Activated CD4-positive, alpha-beta T cell treated with anti-CD3 and anti-CD28 coated beads, Interleukin-2, amount 50 U/mL, for 1 hour (primary cell): ENCODE data around the gene UBASH3B.

Source experiments
- DNase-seq: peaks from one replicate; pipeline ENCODE4 v3.0.0-alpha.2; 2020

Gene UBASH3B

DNA sequence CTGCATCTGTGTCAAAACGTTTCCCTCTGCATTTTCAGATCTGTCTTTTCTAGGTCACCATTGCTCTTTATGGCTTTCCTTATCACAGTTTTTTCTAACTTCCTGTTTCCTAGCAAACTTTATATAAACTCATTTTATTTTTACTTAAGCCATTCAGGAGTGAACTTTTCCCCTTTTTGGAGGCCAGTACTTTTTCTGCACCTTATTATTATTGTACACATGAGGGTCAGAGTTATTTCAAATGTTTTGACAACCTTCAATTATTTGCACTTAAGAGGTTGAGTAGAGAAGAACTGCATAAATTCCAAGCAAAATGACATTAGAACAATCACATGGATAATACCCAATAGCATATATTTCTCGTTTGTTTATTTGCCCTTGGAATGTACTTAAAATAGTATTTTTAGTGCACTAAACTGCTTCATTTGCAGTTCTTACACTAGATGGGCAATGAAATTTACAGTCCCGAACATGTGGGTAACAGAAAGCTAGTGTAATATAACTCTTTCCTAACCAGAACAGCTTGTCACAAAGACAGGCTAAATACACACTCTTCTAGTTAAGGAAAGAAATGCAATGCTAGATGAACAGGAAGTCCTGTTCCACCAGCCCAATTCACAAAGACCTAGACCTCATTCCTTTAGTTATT is 79.5 kb downstream of the UBASH3B start:
- no peak for DNase-seq

DNA sequence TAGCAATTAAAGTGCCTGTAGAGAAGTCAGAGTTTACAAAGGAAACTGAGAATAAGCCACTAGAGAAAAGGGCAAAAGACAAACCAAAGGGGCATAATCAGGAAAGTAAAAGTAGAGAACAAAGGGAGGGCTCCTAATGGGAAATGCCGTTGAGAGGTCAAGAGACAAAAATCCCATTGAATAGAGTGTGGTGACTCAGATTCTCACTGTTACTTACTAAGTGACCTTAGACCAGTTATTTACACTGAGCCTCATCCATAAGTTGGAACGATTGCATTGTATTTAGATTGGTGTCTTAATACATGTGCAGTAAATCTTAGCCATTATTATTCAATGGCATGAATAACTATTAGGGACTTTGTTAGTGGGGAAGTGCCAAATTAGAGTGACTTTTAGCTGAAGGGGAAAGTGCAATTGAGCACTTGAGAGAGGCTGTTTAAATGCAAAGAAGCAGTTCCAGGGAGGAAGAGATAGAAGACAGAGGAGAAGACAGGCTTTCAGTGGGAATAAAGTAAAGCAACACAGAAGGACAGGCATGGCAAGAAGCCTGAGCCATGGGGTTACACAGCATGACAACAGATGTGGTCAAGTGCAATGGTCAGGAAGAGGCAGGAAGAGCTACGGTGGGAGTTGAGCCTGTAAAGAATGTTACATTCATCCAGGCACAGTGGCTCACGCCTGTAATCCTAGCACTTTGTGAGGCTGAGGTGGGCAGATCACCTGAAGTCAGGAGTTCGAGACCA is 82.6 kb downstream of the UBASH3B start:
- no peak for DNase-seq

DNA sequence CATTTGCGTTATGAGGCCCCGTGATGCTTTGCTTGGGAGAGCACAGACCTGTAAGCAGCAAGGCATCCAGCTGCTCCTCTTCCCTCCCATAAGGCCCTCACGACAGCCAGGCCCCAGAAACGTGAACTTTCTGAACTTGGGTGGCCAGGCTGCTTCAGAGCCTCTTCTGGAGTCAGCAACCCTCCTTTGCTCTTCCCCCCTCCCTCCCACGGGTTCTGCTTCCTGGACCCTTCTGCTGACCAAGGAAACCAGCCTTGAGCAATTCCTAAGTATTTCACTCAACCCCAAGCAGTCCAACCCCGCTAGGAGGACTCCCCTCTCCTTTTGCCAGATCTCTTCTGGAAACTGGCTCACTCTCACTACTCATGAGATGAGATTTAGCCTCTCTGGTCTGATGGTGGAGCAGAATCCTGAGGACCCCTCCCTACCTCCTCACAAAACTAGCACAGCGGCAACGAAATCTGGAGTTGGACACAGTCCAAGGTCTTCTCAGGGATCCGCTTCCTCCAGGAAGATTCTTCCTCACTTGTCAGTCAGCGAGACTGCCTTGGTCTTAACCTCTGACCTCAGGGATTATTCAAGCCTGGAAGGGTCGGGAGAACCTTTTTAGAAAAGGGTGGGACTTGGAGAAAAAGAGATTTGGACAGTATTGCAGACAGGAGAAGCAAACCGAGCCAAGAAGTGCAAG is 86.2 kb downstream of the UBASH3B start:
- DNase-seq, result no peak

DNA sequence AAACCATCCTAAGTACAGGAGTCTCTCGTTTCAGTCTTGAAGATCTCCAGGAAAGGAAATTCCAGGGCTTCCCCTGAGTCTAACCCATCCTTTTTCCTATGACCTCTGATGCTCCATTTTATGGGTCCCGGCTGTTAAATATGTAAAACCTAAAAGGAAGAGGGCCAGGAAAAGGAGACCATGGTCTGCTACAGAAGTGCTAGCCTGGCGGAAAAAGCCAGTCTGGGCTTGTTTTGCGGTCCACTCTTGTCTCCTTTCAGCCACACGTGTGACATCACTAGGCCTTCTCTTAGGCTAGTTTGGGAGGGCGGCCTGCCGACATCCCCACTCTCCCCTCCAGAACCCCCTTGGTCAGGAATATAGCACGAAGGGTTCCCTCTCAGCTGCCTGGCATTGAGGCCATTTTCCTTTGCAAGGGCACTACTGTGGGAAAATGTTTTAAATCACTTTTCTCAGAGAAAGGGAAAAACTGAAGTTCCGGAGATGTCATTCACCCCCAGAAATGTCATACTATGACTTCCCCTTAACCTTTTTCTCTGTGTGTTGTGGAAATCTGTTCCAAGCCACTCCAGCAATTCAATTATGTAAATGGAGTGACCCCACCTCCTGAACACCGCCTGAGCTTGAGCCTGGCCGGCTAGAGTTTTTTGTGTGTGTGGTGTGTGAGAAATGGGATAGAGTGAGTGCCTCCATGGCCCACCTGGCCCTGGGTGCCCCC is 86.9 kb downstream of the UBASH3B start:
- DNase-seq, result no peak

DNA sequence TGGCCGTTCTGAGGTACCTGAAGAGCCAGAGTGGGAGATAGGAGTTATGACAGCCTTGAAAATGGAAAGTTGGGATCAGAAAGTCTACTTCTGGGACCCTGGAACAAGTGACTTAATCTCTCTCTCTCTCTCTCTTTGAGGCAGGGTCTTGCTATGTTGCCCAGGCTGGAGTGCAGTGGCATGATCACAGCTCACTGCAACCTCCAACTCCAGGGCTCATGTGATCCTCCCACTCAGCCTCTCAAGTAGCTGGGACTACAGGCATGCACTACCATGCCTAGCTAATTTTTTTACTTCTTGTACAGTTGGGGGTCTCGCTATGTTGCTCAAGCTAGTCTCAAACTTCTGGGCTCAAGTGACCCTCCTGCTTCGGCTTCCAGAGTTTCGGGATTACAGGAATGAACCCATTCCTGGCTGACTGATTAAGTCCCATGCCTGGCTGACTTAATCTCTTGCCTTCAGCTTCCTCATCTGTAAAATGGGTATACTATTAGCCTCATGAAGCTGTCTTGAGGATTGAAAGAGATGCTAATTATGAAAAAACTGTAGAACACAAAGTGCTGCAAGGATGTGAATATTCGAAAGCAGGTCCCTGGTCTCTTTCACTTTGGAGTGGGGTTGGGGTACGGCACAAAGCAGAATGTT is 87.7 kb downstream of the UBASH3B start:
- no peak for DNase-seq

DNA sequence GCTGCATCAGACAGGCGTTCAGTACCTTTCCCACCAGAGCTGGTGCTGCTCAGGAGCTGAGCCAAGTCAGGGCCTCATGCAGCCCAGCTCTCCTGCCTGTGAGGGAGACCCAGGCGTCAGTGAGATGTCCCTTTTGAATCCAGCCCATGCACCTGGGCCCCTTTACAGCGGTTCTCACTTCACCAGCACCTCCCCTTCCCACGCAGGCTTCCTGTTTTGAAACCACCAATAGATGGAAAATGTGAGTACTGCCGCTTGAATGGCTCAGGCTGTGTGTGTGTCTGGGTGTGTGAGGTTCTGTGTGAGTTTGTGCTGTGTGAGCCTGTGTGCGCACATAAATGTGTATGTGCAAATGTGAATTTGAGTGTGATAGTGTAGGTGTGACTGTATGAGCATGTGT is 88.4 kb downstream of the UBASH3B start:
- peak; percentile 75 for DNase-seq

DNA sequence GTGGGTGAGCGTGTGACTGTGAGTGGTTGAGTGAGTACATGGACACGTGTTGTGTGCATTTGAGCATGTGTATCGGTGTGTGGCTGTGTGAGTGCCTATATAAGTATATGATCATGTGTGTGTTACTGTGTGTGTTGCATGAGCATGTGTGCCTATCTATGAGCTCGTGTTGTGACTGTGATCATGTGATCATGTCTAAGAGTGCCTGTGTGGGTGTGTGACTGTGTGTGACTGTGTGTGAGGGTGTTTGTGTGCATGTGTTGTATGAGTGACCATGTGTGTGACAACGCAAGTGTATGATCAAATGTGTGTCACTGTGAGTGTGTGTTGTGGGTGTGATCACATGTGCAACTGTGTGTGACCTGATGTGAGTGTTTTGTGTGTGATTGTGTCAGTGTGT is 88.8 kb downstream of the UBASH3B start:
- no peak for DNase-seq

DNA sequence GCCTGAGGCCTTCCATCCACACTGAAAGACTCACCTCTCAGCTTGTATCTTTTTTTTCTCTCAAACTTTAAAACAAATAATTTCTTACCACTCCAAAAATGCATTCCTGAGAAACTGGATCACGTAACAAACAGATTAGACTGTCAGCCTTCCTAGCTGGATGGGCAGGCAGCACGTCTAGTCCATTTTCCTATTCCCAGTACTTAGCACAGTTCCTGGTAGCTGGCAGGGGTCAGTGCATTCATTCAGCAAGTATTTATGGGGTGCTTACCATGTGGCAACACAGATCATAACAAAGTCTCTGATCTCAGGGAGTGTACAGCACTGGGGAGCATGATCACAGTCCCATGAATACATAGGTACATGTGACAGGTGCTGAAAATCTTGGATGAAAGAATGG is 89.6 kb downstream of the UBASH3B start:
- DNase-seq, result no peak

DNA sequence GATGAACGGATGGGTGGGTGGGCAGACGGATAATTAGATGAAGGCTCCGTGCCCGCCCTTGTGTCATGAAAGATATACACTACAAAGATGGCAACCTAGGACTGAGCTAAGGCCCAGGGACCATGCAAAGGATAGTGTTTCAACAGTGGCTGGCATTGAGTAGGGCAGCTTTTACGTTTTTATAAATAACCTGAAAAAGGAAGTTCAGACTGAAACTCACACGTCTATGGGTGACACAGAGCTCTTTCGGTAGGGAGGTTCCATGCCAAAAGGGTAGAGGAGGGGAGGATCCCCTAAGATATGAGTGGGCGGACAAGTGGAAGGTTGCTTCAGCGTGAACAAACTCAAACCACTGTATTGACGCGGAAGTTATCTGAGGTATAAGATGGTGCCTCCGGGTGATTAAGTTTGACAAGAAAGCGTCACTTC is 90.5 kb downstream of the UBASH3B start:
- peak; percentile 27 for DNase-seq

DNA sequence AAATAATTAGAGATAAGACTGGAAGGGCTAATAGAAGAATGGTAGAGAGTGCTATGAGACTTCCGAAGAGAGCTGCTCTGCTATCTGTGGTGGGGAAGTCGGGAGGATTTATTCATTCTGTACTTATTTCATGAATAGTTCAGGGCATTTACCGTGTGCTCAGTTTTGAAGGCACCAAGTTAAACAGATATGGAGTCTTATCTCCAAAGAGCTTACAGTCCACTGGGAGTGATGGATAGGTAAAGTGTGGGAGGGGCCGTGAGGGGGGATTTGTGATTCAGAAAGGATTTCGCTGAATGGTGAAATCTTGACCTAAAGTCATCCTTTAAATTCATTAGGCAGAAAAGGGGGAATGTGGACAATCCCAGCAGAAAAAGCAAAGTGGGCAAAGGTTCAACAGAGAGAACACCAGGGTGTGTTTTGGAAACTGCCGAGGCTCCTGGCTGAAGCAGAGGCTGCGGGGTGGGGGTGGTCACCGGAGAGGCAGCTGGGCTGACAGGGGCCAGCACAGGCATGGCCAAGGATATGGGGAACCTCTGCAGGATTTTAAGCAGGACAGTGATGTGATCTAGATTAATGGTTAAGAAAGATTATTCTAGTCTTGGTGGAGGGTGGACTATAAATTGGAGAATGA is 91.2 kb downstream of the UBASH3B start:
- DNase-seq, result no peak

DNA sequence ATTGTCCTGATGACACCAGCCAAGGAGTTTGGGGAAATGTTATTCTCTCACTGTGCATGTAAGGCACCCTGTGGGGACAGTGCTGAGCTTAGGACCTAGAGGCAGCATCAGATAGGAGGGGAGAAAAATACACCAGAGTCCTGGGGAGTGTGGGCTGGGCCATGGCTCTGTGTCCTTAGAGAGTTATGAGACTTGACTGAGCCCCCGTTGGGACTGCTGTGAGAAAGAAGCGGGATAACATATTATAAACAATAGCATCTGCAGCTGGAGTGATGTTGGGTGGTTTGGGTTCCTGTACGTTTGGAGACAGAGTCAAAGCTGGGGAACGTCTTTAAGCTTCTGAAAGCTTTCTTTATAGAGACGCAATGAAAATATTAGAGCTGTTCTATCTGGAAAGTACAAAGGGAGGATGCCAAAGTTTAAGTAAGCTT is 91.8 kb downstream of the UBASH3B start:
- no peak for DNase-seq

DNA sequence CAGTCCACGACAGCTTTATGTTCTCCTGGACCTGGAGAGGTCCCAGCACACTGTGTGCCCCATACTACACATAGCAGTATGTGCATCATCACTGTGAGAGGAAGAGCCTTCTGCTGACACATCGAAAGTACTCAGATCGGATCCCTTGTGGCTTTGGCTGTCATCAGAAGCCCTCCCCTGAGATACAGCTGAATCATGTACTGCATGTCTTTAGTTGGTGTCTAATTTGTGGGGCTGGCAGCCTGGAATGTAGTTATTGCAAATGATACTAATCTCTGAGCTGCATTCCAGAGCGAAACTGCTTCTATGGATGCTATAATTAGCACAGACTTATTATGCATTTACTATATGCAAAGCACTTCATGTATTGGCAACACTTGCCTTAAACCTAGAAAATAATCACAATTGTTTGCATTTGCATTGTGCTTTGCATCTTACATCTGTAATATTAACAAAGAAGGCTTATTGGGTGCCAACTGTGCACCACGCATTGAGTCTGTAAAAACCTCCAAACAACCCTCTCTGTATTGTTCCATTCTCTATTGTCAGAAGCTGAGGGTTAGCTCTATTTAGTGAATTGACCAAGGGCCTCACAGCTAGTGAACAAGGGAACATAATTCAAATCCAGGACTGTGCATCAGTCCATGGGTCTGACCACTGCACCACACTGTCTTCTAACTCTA is 93.6 kb downstream of the UBASH3B start:
- peak; percentile 29 for DNase-seq

DNA sequence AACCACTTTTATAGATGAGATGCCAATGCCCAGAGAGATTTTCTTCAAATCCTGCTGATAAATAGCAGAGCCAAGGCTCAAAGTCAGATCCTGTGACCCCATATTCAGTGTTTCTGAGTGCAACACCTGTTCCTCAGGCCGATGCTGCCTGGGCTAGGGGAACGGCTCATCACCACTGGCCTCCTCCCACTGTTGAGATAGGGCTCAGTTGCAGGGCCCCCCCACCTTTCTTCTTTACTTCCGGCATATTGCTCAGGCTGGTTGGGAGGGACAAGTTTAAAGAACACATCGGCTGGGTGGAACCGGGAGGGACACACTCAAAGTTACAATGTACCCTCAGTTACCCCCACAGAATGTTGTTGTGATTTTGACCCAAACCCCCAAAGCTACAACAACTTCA is 94.5 kb downstream of the UBASH3B start:
- DNase-seq, result no peak

DNA sequence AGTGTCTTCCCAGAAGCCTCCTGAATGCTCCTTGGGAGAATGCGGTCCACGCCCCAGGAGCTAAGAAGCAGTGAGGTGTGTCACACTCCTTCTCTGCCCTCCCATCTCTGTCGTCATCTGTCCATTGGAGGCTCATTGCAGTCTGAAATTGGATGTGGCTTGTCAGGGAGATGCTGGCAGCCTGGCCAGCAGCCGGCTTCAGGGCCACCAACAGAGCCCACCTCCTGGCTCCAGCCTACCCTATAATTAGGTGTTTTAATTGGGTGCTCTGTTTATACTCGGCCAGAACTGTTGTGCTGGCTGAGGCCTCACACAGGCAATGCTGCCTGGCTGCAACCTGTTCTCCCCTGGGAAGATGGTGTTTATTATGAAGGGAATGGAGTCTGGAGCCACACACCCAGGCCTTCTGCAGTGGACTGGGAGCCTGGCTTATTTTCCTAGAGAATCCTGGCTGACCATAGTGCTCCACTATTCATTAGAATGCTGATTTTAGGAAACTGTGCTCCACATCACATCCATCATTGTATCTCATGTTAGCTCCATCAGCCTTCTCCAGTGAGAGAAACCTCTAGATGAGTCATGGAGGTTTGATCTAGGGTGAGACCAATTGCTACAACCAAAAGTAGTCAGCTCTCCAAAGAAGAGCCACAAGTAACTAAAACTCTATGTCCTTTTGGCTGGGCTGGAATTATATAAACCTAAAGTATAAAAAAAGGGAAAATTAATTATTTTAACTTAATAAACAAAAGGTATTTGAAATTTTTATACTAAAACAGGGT is 96.0 kb downstream of the UBASH3B start:
- no peak for DNase-seq

DNA sequence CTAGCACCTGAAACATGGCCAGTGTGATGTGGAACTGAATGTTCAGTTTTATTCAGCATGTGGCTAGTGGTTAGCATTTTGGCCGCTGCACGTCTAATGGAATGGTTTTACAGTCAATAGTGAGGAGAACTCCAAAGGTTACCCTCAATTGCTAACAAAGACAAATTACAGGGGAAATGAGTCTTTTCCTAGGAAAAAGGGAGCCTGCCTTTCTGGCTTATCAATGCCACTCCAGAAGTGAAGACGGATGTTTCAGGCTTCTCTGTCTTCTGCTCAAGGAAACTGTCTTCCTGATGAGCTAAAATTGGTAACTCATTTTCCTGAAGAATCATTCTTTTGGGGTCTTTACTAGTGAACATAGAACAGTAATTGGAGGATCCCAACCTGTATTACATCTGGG is 98.5 kb downstream of the UBASH3B start:
- no peak for DNase-seq

DNA sequence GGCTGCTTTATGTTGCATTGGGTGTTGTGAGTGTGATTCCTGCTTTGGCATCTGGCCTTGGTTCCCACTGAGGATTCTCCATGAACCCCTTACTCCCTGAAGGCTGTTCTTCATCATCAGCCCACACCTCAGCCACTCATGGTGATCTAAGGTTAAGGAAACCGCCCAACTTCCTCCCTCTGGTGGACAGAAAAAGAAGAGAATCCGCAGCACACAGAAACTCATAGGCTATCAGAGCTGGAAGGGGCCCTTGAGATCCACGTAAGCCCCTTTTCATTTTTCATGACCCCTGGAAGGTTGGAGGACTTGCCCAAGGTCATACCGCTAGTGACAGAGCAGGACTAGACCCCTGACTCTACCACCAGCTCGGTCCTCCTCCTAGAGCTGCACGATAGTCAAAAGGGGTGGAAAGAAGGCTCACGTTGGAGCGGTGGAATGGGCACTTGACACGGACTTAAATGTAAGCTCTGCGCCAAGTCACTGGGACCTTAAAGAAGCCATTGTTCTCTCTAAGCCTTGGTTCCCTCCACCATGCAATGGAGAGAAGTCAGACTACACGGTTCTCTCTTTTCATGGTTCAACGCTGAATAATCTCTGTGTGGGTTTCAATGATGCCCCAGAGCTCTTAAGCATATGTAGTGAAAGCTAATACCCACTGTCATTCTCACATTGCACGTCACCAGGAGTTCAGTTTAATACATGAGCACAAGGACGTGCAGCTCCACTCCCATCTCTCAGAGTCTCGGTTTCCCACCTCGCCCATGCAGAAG is 99.2 kb downstream of the UBASH3B start:
- DNase-seq, result peak; percentile 32

DNA sequence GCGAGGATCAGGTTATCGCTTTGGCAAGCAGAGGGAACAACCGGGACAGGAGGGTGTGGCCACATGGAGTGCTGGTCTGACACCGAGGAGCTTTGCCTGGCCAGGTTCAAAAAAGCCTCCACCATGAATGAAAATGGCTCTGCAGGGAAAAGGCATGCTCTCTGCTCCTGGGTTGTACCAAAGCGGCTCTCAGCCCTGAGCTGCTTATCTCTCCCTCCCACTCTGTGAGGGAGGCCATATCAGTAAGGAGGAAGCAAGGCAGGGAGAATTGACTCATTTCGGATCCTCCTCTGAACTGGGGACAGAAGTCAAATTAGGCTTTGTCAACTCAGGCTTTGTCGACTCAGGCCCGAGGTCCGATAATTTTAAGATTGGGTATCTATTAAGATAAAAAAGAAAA is 99.9 kb downstream of the UBASH3B start:
- DNase-seq, result no peak

DNA sequence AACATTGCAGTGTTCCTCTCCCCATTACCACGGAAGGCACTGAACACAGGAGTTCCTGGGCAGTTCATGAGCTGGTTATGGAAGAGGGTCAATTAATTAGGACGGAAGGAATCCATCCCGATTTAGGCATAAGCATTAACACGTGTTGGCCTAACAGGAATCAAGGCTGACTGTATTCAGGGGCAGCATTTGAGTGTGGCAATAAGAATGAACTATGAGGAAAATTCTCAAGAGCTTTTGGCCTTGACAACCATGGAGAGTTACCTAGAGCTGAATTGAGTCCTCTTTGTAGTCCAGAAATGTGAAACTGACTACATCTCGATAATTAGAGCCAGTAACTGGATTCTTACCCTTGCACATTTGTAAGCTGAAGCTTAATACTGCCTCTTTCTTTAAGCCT is 100.4 kb downstream of the UBASH3B start:
- DNase-seq, result no peak

DNA sequence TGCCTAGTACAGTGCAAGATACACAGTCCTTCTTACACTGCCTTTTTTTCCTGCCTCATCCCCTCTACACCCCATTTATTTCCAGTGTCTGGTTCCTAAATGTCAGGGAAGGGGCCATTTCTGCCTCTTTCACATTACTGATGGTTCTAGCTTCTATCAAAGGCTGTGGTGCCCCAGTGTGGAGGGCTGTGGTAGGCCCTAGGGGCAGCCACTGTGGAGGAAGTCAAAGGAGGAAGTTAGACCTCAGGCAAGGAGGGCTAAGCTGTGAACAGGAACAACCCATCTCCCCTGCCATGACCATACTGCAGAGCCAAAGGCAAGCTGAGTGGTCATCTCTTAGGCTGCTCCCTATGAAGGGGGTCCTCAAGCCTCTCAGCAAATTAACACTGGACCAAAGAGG is 100.9 kb downstream of the UBASH3B start:
- DNase-seq, result peak; percentile 35

DNA sequence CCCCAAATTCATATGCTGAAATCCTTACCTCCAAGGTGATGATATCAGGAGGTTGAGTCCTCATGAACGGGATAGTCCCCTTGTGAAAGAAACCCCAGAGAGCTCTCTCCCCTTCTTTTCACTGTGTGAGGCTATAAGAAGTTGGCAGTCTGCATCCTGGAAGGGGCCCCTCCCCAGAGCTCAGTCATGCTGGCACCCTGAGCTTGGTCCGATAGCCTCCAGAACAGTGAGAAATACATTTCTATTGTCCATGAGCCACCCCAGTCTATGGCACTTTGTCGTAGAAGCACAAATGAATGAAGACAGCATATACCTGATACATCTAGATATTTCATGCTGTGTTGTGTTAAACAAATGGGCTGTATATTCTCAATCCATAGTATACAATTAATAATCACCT is 101.7 kb downstream of the UBASH3B start:
- no peak for DNase-seq
